GM18505 (cell line): Measurements from ENCODE around the gene DCAF7.

Source experiments
- ATAC-seq: cut with Tn5 transposase; IDR thresholded peaks from one replicate; pipeline ENCODE4 v1.9.1; 2021; ENCODE audit not compliant: unreplicated experiment
- POLR2A ChIP-seq: IDR thresholded peaks from 4 replicates; pipeline ENCODE4 v1.6.1; 2011; ENCODE audit warnings: borderline replicate concordance; ENCODE audit not compliant: insufficient read depth, insufficient read length; ENCODE audit errors: extremely low read depth

DCAF7 gene

GRCh38 chr17:63641692-63642448 is 91.6 kb downstream of the DCAF7 start:
- TF ChIP-seq POLR2A, result no peak
- ATAC-seq, result no peak
